GM19467 (cell line): ENCODE results near the gene CDH23.

Experiments
- ATAC-seq: cut with Tn5 transposase; IDR thresholded peaks from one replicate; pipeline ENCODE4 v1.9.1; 2021; ENCODE audit warnings: mild to moderate bottlenecking, moderate library complexity; ENCODE audit not compliant: unreplicated experiment

The CDH23 gene

GRCh38 chr10:71512312-71512711 is 115.6 kb downstream of the CDH23 start:
- ATAC-seq: no peak

GRCh38 chr10:71512761-71513539 is 116.2 kb downstream of the CDH23 start:
- no peak for ATAC-seq

- ATAC-seq: no peak
These were observed 116.8 kb downstream of the CDH23 start for GRCh38 chr10:71513540-71513853.

- no peak for ATAC-seq
These were observed 117.2 kb downstream of the CDH23 start for GRCh38 chr10:71513936-71514335.

- no peak for ATAC-seq
These were observed 118.9 kb downstream of the CDH23 start for GRCh38 chr10:71515531-71516172.

- ATAC-seq: no peak
These were observed 120.2 kb downstream of the CDH23 start for GRCh38 chr10:71516890-71517289.

GRCh38 chr10:71517298-71518169 is 120.8 kb downstream of the CDH23 start:
- ATAC-seq: no peak

- ATAC-seq: no peak
These were observed 123.3 kb downstream of the CDH23 start for GRCh38 chr10:71520042-71520441.

- no peak for ATAC-seq
These were observed 125.1 kb downstream of the CDH23 start for GRCh38 chr10:71521504-71522441.

- no peak for ATAC-seq
These were observed 125.9 kb downstream of the CDH23 start for GRCh38 chr10:71522442-71523144.

GRCh38 chr10:71523756-71524155 is 127.0 kb downstream of the CDH23 start:
- no peak for ATAC-seq

- no peak for ATAC-seq
These were observed 128.4 kb downstream of the CDH23 start for GRCh38 chr10:71525092-71525491.

GRCh38 chr10:71525721-71526120 is 129.0 kb downstream of the CDH23 start:
- ATAC-seq: no peak

GRCh38 chr10:71526653-71527052 is 129.9 kb downstream of the CDH23 start:
- ATAC-seq: no peak

GRCh38 chr10:71527135-71527534 is 130.4 kb downstream of the CDH23 start:
- ATAC-seq: no peak

GRCh38 chr10:71528371-71529206 is 131.9 kb downstream of the CDH23 start:
- no peak for ATAC-seq

GRCh38 chr10:71529207-71529827 is 132.6 kb downstream of the CDH23 start:
- ATAC-seq: no peak

- ATAC-seq: no peak
These were observed 134.1 kb downstream of the CDH23 start for GRCh38 chr10:71530781-71531180.
